Transverse colon (tissue), 4 donors: ENCODE results near the gene DGKD. TPM values are rescaled to one million over a fixed set of nuclear protein-coding genes. Genes with fewer than 3 reads are reported as not detected.

Source experiments
- DNase-seq: peaks from one replicate; pipeline ENCODE4 v3.0.0-alpha.2; 2019
- H3K27ac ChIP-seq, 4 donors: fragments of 200-600 bp; sonication (generic); 2 replicates each; pipeline ENCODE4 v1.5.1; 2016 to 2018; ENCODE audit warnings: inconsistent platforms in 4 of 4
- H3K27me3 ChIP-seq: fragments of 200-600 bp; sonication (generic); 2 replicates; pipeline ENCODE4 v1.5.1; 2017; ENCODE audit warnings: inconsistent platforms
- H3K36me3 ChIP-seq, 4 donors: fragments of 200-600 bp; sonication (generic); 2 replicates each; pipeline ENCODE4 v1.5.1; 2017 to 2019; ENCODE audit warnings: inconsistent platforms in 4 of 4
- H3K4me1 ChIP-seq, 4 donors: fragments of 200-600 bp; sonication (generic); 2 replicates each; pipeline ENCODE4 v1.5.1; 2017 to 2020; ENCODE audit warnings: inconsistent platforms in 4 of 4
- H3K4me3 ChIP-seq, 4 donors: fragments of 200-600 bp; sonication (generic); 1 replicate in 1 of 4; 2 replicates in 3 of 4; pipeline versions ENCODE4 v1.5.1 to v1.6.1; 2017 to 2019; ENCODE audit warnings: inconsistent platforms in 4 of 4
- H3K9me3 ChIP-seq, 2 donors: fragments of 200-600 bp; sonication (generic); 2 replicates each; pipeline ENCODE4 v1.5.1; 2017 to 2019; ENCODE audit warnings: inconsistent platforms in 2 of 2
- CTCF ChIP-seq, 5 experiments: fragments of 200-600 bp in 3 of 5; fragments of 450-650 bp in 2 of 5; sonication (generic) in 3 of 5; IDR thresholded peaks; 1 replicate in 2 of 5; 2 replicates in 3 of 5; pipeline ENCODE4 v1.5.1; 2016 to 2017; ENCODE audit warnings: antibody characterized with exemption in 5 of 5, inconsistent platforms in 3 of 5, mild to moderate bottlenecking in 2 of 5, moderate library complexity in 1 of 5
- EP300 ChIP-seq: sonication (generic); formaldehyde crosslinking; IDR thresholded peaks from one replicate; pipeline ENCODE4 v1.6.1; 2017; ENCODE audit warnings: antibody characterized with exemption, low read depth
- POLR2A ChIP-seq: fragments of 450-650 bp; IDR thresholded peaks from one replicate; pipeline ENCODE4 v1.6.1; 2016; ENCODE audit warnings: antibody characterized with exemption, mild to moderate bottlenecking, moderate library complexity
- POLR2AphosphoS5 ChIP-seq, 3 donors: sonication (generic); formaldehyde crosslinking; IDR thresholded peaks; one replicate each; pipeline ENCODE4 v1.6.1; 2016; ENCODE audit warnings: antibody characterized with exemption in 3 of 3
- WGBS, 2 donors: methylation state at CpG; one replicate each; pipeline ENCODE4 v1.1.5; 2018; ENCODE audit warnings: low coverage in 1 of 2; 5-methylcytosine and 5-hydroxymethylcytosine counted together
- in situ Hi-C, 4 donors: fragments of 200-750 bp; cut with MboI; loops; one replicate each; pipeline versions ENCODE4 v1.15.0 to v1.15.1; 2017; ENCODE audit warnings: low sequenced_read_pairs in 3 of 4, low pct_ligation_motif_present in 1 of 4, low pct_unique_long_range_greater_than_20kb in 1 of 4
- intact Hi-C: fragments of 100-400 bp; cut with DNase I; formaldehyde crosslinking; loops from one replicate; pipeline ENCODE4 v1.15.1; 2023; ENCODE audit warnings: low total_unique reads
- total RNA-seq, 4 donors: library from RNA; depleted of rRNA; stranded (reverse); fragments of >200 nt; gene quantifications; one replicate each; pipeline ENCODE4 v1.1.0, GENCODE V29; 2016

The DGKD gene
- total RNA-seq, 4 donors from 2014 or later, result 55.7 to 166 (median 91.5) TPM

DNA sequence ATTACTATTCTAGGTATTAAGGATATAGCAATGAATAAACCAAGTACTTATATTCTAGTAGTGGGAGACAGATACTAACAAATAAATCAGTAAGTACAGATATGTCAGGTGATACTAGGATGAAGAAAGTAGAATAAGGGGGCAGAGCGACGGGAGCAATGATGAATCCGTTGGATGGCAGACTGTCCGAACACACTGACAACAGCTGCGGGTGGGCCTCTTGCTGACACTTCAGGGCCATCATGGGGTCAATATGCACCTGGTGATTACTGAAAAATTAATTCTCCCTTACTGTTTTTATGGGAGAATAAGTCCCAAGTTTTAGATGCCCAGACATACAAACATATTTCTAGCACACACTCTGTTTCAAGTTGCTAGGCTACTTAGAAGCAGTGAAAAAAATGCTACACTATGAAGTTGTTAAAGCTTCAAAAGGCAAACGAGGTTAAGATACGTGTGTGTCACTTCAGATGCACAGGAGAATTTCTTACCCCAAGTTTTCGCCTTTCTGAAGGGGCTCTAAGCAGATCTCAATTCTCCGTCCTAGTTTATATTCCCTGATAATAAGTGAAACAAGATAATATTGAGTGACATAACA, 133.6 kb downstream of the DGKD start:
- Histone ChIP-seq H3K9me3 (no peaks in the 10 kb centered on the region), H3K27me3 (no peaks in the 10 kb centered on the region), H3K4me3 (no peak overlapping the region), H3K36me3 (peaks cover 0 to 48% (median 11%) of the 10 kb centered on the region in 4 donors), H3K4me1 (no peaks in the 10 kb centered on the region), H3K27ac (no peak overlapping the region)
- no peak for DNase-seq
- in situ Hi-C loops, result no loop called here
- TF ChIP-seq EP300, result no peak
- TF ChIP-seq POLR2AphosphoS5 (IDR thresholded peaks at IDR 0.05), result no peak
- no peak for TF ChIP-seq POLR2A
- no peak for TF ChIP-seq CTCF (IDR thresholded peaks at IDR 0.05)
- WGBS, 2 donors, result 89 to 90% methylated on average over 9 of the region's 9 CpGs
- intact Hi-C loops, result no loop called here

DNA sequence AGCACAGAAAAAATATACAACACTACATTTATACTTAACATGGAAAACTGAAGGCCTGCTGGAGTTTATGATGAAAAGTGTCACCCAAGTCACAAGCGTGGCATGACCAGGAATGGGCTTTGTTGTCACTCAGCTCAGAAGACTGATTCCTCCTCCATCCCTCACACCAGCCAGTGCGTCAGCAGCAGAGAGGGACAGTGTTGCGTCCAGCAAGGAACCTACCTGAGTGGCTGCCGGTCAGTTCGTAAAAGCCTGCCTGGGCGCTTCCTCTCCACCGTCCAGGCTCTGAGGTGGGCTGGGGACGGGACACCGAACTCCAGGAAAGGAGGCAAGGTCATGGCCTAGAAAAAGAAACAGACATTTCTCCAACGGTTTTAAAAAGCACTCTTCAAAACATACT, 134.8 kb downstream of the DGKD start:
- H3K27me3 ChIP-seq, result no peaks in the 10 kb centered on the region
- H3K4me1 ChIP-seq, result no peaks in the 10 kb centered on the region
- intact Hi-C loops, result no loop called here
- H3K27ac ChIP-seq, result no peak overlapping the region
- in situ Hi-C loops, result no loop called here
- 84% methylated on average over 10 of the region's 10 CpGs; no CpG with 5 or more reads in 1 of the 2 donors for WGBS, 2 donors
- no peak for DNase-seq
- TF ChIP-seq EP300 (no peak), POLR2A (no peak), CTCF (IDR thresholded peaks at IDR 0.05) (no peak), POLR2AphosphoS5 (IDR thresholded peaks at IDR 0.05) (no peak)
- H3K9me3 ChIP-seq, result no peaks in the 10 kb centered on the region
- H3K4me3 ChIP-seq, result no peak overlapping the region
- peaks cover 0 to 40% (median 11%) of the 10 kb centered on the region in 4 donors for H3K36me3 ChIP-seq

DNA sequence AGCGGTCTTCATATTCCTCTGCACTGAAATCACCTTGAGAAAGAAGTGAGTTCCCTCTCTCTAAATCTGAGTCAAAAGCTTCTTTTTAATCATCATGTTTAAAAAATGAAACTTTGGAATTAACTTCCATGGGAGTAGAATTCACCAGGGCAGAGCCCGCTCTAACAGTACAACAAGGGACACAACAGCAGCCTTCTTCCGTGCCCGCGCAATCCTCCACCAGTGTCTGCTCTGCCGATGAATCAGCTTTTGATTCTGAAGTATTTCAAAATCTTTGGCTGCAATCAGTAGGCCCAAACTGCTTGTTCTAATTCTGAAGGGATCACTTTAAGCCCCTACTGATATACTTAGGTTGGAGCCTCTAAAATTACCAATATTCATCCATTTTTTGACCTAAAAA, 135.4 kb downstream of the DGKD start:
- Histone ChIP-seq H3K4me3 (no peak overlapping the region), H3K27me3 (no peaks in the 10 kb centered on the region), H3K9me3 (no peaks in the 10 kb centered on the region), H3K4me1 (no peaks in the 10 kb centered on the region), H3K27ac (no peak overlapping the region), H3K36me3 (peaks cover 0 to 36% (median 9%) of the 10 kb centered on the region in 4 donors)
- intact Hi-C loops (no loop called here), in situ Hi-C loops (no loop called here)
- no peak for DNase-seq
- no peak for TF ChIP-seq CTCF (IDR thresholded peaks at IDR 0.05)
- TF ChIP-seq POLR2AphosphoS5 (IDR thresholded peaks at IDR 0.05), result no peak
- TF ChIP-seq POLR2A, result no peak
- 90 to 100% methylated on average over 3 to 6 of the region's 6 CpGs for WGBS, 2 donors

DNA sequence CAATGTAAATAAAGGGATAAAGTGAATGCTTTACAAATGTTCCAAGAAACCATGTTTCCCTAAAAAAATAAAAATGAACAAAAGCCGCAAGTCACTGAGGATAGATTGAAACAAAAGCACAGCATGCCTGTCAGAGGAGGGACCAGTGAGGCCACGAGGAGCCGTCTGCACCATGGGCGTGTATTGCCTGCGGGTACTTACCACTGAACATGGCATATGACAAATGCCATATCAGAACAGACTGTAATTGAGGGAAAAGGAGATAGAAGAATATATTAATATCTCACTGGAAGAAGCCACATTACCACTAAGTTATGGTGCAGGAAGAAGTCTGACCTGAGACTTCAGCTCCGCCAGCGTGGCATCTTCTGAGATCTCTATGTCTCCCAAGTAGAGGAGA, 136.5 kb downstream of the DGKD start:
- TF ChIP-seq EP300 (no peak), CTCF (IDR thresholded peaks at IDR 0.05) (no peak), POLR2A (no peak), POLR2AphosphoS5 (IDR thresholded peaks at IDR 0.05) (no peak)
- 91 to 93% methylated on average over 6 to 7 of the region's 7 CpGs for WGBS, 2 donors
- Histone ChIP-seq H3K27ac (no peak overlapping the region), H3K4me1 (no peaks in the 10 kb centered on the region), H3K36me3 (peaks cover 0 to 25% (median 4%) of the 10 kb centered on the region in 4 donors), H3K27me3 (no peaks in the 10 kb centered on the region), H3K9me3 (no peaks in the 10 kb centered on the region), H3K4me3 (no peak overlapping the region)
- intact Hi-C loops, result no loop called here
- in situ Hi-C loops, result no loop called here
- no peak for DNase-seq
